Uterus (tissue), 2 donors: Measurements from ENCODE around the gene PLXNA3.

Source experiments
- POLR2A ChIP-seq, 2 donors: fragments of 450-650 bp; IDR thresholded peaks; one replicate each; pipeline ENCODE4 v1.6.1; 2016; ENCODE audit warnings: antibody characterized with exemption in 2 of 2, mild to moderate bottlenecking in 1 of 2, moderate library complexity in 1 of 2
- TF ChIP-seq, protein P1 (sequence below), 4 experiments: fragments of 200-600 bp in 2 of 4; fragments of 450-650 bp in 2 of 4; sonication (generic) in 2 of 4; IDR thresholded peaks; one replicate each; pipeline ENCODE4 v1.5.1; 2016 to 2019; ENCODE audit warnings: antibody characterized with exemption in 4 of 4, mild to moderate bottlenecking in 2 of 4, moderate library complexity in 1 of 4

DNA sequence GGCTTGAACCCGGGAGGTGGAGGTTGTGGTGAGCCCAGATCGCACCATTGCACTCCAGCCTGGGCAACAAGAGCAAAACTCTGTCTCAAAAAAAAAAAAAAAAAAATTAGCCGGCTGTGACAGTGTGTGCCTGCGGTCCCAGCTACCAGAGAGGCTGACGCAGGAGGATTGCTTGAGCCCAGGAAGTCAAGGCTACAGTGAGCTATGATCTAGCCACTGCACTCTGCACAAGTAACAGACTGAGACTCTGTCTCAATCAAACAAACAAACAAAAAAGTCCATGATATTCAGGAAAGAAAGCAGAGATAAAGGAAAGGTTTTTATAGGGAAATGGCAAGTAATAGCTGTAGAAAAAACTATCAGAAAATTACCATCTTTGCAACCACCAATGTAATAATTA is 23.1 kb downstream of the PLXNA3 start:
- no peak for TF ChIP-seq POLR2A (IDR thresholded peaks at IDR 0.05)
- TF ChIP-seq, protein P1, sequence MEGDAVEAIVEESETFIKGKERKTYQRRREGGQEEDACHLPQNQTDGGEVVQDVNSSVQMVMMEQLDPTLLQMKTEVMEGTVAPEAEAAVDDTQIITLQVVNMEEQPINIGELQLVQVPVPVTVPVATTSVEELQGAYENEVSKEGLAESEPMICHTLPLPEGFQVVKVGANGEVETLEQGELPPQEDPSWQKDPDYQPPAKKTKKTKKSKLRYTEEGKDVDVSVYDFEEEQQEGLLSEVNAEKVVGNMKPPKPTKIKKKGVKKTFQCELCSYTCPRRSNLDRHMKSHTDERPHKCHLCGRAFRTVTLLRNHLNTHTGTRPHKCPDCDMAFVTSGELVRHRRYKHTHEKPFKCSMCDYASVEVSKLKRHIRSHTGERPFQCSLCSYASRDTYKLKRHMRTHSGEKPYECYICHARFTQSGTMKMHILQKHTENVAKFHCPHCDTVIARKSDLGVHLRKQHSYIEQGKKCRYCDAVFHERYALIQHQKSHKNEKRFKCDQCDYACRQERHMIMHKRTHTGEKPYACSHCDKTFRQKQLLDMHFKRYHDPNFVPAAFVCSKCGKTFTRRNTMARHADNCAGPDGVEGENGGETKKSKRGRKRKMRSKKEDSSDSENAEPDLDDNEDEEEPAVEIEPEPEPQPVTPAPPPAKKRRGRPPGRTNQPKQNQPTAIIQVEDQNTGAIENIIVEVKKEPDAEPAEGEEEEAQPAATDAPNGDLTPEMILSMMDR (IDR thresholded peaks at IDR 0.05) = no peak
